HepG2 (cell line): ENCODE results near the gene NOP9. TPM values are rescaled to one million over a fixed set of nuclear protein-coding genes. Genes with fewer than 3 reads are reported as not detected.
A peak's percentile ranks its signal among the peaks of the same experiment; 100 is the strongest.

Experiments used
- ATAC-seq: fragments of 200-7000 bp; cut with Tn5 transposase; 3 replicates; pipeline ENCODE4 v1.9.1; 2020; ENCODE audit warnings: mild to moderate bottlenecking, moderate library complexity
- BruUV-seq: library from RNA; stranded (reverse); fragments of 400-500 nt; replicated peaks from 2 replicates; lab custom pipeline; 2021; lab: Mats Ljungman, UMichigan
- CTCF ChIA-PET: fragments of 300-600 bp; formaldehyde crosslinking; extraction: SDS; loops from one replicate; lab custom pipeline; 2021; ENCODE audit warnings: low total read pairs, inconsistent platforms, low intra/inter-chr PET ratio; lab: Yijun Ruan, JAX
- POLR2A ChIA-PET: fragments of 350-600 bp; sonication (Branson Sonifier 250); formaldehyde crosslinking; loops from one replicate; lab custom pipeline; 2020; ENCODE audit warnings: antibody characterized with exemption, inconsistent platforms; lab: Yijun Ruan, JAX
- DNase-seq: peaks from one replicate; pipeline ENCODE4 v3.0.0-alpha.2; 2015; ENCODE audit warnings: low spot score
- FAIRE-seq: peaks from 3 replicates; lab custom pipeline; 2011; peaks lifted over from hg19 to GRCh38; lab: Jason Lieb, UNC
- H2AFZ ChIP-seq: one replicate; pipeline ENCODE4 v1.6.1; 2011; ENCODE audit warnings: low read length, inconsistent platforms
- H3K27ac ChIP-seq: fragments of 300-600 bp; 3 replicates; pipeline ENCODE4 v1.8.0; 2011; ENCODE audit warnings: mixed run types, mild to moderate bottlenecking, mixed read lengths, low read length, inconsistent platforms; ENCODE audit not compliant: insufficient read depth; ENCODE audit errors: extremely low read length
- H3K27me3 ChIP-seq, 2 experiments: fragments of 200-600 bp in 1 of 2; 2 replicates in 1 of 2; 3 replicates in 1 of 2; pipeline versions ENCODE4 v1.6.0 to v1.8.0; 2011; ENCODE audit warnings: low read length in 2 of 2, mild to moderate bottlenecking in 2 of 2, moderate library complexity in 2 of 2, inconsistent platforms in 1 of 2; ENCODE audit not compliant: insufficient read depth in 2 of 2, control insufficient read depth in 1 of 2
- H3K36me3 ChIP-seq, 2 experiments: fragments of 200-600 bp in 1 of 2; replicated peaks in 1 of 2; 2 replicates in 1 of 2; 3 replicates in 1 of 2; pipeline versions ENCODE4 v1.5.1 to v1.8.0; 2011; ENCODE audit warnings: low read length in 2 of 2, inconsistent platforms in 1 of 2; ENCODE audit not compliant: insufficient read depth in 2 of 2, control insufficient read depth in 1 of 2
- H3K4me1 ChIP-seq: 2 replicates; pipeline ENCODE4 v1.5.1; 2012; ENCODE audit warnings: low read length, inconsistent platforms; ENCODE audit not compliant: insufficient read depth
- H3K4me2 ChIP-seq: 2 replicates; pipeline ENCODE4 v1.6.0; 2011; ENCODE audit warnings: low read depth, low read length, inconsistent platforms
- H3K4me3 ChIP-seq, 3 experiments: fragments of 200-600 bp in 1 of 3; sonication (generic), shearing (Covaris generic) in 1 of 3; replicated peaks in 1 of 3; 2 replicates each; pipeline ENCODE4 v1.5.1; 2011 to 2016; ENCODE audit warnings: low read length in 3 of 3, inconsistent platforms in 2 of 3, low read depth in 2 of 3, mild to moderate bottlenecking in 2 of 3, control low read depth in 1 of 3, mixed read lengths in 1 of 3; ENCODE audit not compliant: insufficient read depth in 1 of 3
- H3K79me2 ChIP-seq: one replicate; pipeline ENCODE4 v1.6.1; 2011; ENCODE audit warnings: low read length, inconsistent platforms; ENCODE audit not compliant: insufficient read depth
- H3K9ac ChIP-seq: 2 replicates; pipeline ENCODE4 v1.6.0; 2011; ENCODE audit warnings: mild to moderate bottlenecking, low read depth, low read length, inconsistent platforms; ENCODE audit not compliant: insufficient read depth
- H3K9me3 ChIP-seq: 2 replicates; pipeline ENCODE4 v1.5.1; 2012; ENCODE audit warnings: mild to moderate bottlenecking, low read length
- H4K20me1 ChIP-seq: 2 replicates; pipeline ENCODE4 v1.6.0; 2011; ENCODE audit warnings: inconsistent platforms, mild to moderate bottlenecking, low read length, moderate library complexity; ENCODE audit not compliant: insufficient read depth
- CEBPG ChIP-seq: IDR thresholded peaks from 2 replicates; pipeline ENCODE4 v1.6.1; 2016
- EED ChIP-seq: sonication (generic); formaldehyde crosslinking; IDR thresholded peaks from 2 replicates; pipeline ENCODE4 v1.5.0; 2020; ENCODE audit warnings: mild to moderate bottlenecking, missing genetic modification reagents
- ESRRA ChIP-seq: sonication (generic); formaldehyde crosslinking; IDR thresholded peaks from 2 replicates; pipeline ENCODE4 v1.5.1; 2020; ENCODE audit warnings: mild to moderate bottlenecking, low read depth, missing genetic modification reagents
- JARID2 ChIP-seq: sonication (generic); formaldehyde crosslinking; IDR thresholded peaks from 2 replicates; pipeline ENCODE4 v1.8.1; 2023; ENCODE audit warnings: missing genetic modification reagents, inconsistent platforms; ENCODE audit not compliant: insufficient replicate concordance
- NR1H2 ChIP-seq: sonication (generic); formaldehyde crosslinking; IDR thresholded peaks from 2 replicates; pipeline ENCODE4 v1.8.1; 2022; ENCODE audit warnings: low read depth, missing genetic modification reagents, borderline replicate concordance
- POGK ChIP-seq: sonication (generic); formaldehyde crosslinking; conservative IDR thresholded peaks from 2 replicates; pipeline ENCODE4 v1.8.0; 2022; ENCODE audit warnings: mild to moderate bottlenecking, moderate library complexity, missing genetic modification reagents
- RFX3 ChIP-seq: IDR thresholded peaks from 2 replicates; pipeline ENCODE4 v1.6.1; 2016; ENCODE audit warnings: missing biosample characterization, missing genetic modification reagents
- TFDP2 ChIP-seq: sonication (generic); formaldehyde crosslinking; IDR thresholded peaks from 2 replicates; pipeline ENCODE4 v1.4.0; 2020; ENCODE audit warnings: missing genetic modification reagents
- YEATS2 ChIP-seq: sonication (generic); formaldehyde crosslinking; IDR thresholded peaks from 2 replicates; pipeline ENCODE4 v1.4.0; 2020; ENCODE audit warnings: missing genetic modification reagents, borderline replicate concordance
- ZFAT ChIP-seq: sonication (generic); formaldehyde crosslinking; conservative IDR thresholded peaks from 2 replicates; pipeline ENCODE4 v1.8.1; 2023; ENCODE audit warnings: missing genetic modification reagents, inconsistent platforms
- ZNF224 ChIP-seq: sonication (generic); formaldehyde crosslinking; IDR thresholded peaks from 2 replicates; pipeline ENCODE4 v1.5.0; 2020; ENCODE audit warnings: mild to moderate bottlenecking, missing genetic modification reagents
- ZNF282 ChIP-seq: fragments of 450-650 bp; IDR thresholded peaks from 2 replicates; pipeline ENCODE4 v1.6.1; 2018; ENCODE audit not compliant: partially characterized antibody
- ZNF367 ChIP-seq: sonication (generic); formaldehyde crosslinking; IDR thresholded peaks from 2 replicates; pipeline ENCODE4 v1.4.0; 2020; ENCODE audit warnings: missing genetic modification reagents, borderline replicate concordance
- ZNF687 ChIP-seq: sonication (generic); formaldehyde crosslinking; IDR thresholded peaks from 2 replicates; pipeline ENCODE4 v1.5.1; 2020; ENCODE audit warnings: mild to moderate bottlenecking, missing genetic modification reagents, moderate library complexity
- WGBS: methylation state at CpG from one replicate; pipeline ENCODE4 v1.1.6; 2017; ENCODE audit warnings: low lambda C conversion rate; 5-methylcytosine and 5-hydroxymethylcytosine counted together
- in situ Hi-C: cut with HindIII; loops from 2 replicates; pipeline ENCODE4 v1.10.0; 2017; ENCODE audit warnings: low pct_unique_long_range_greater_than_20kb; ENCODE audit not compliant: extremely low pct_ligation_motif_present
- intact Hi-C: fragments of 100-400 bp; cut with micrococcal nuclease; formaldehyde crosslinking; loops from one replicate; pipeline ENCODE4 v1.10.0; 2022; ENCODE audit not compliant: unreplicated experiment
- polyA plus RNA-seq, 8 experiments: library from polyadenylated mRNA; depleted of rRNA in 3 of 8; stranded (reverse) in 7 of 8; unstranded in 1 of 8; fragments of >200 nt; fragmentation: Illumina TruSeq in 4 of 8; extraction: Trizol in 4 of 8; gene quantifications; 2 replicates each; pipeline versions ENCODE4 v1.2.1 to v1.2.3, GENCODE V29; 2011 to 2016; ENCODE audit warnings: low read depth in 4 of 8, missing spikeins in 1 of 8, mixed read lengths in 1 of 8; ENCODE audit not compliant: insufficient read depth in 1 of 8
- total RNA-seq, 5 experiments: library from RNA; depleted of rRNA; stranded (reverse); fragments of >200 nt; fragmentation: Illumina TruSeq; extraction: Trizol; gene quantifications; 2 replicates each; pipeline ENCODE4 v1.2.3, GENCODE V29; 2016; ENCODE audit warnings: low read depth in 1 of 5

NOP9 gene
- total and polyA plus RNA-seq, 2 of the 13 experiments (the other 11 are each of a cell fraction or from before 2014, with no cell fraction given) = 24.5 to 61.6 TPM

- TF ChIP-seq TFDP2 (CRISPR knock-in tag) (0 out of 2 replicates have a peak, but pooled peaks have one; percentile 40), EED (peak; percentile 99; the same call in 1 of the 2 replicates), JARID2 (no peak), POGK (CRISPR knock-in tag) (peak; percentile 51; the same call in 1 of the 2 replicates)
Measured at GRCh38 chr14:24307156-24307574, 7.5 kb downstream of the NOP9 start (continued).

- peak within 1 kb of the TSS; percentile 81 for H2AFZ ChIP-seq
- ChIA-PET POLR2A (interaction anchor here (0.6 to 24.7 kb wide), 53 partner anchors 8 to 1005 kb away, joined by 3 to 850 read pairs (median 6); partner anchors contain the start of genes BCL2L2, CBLN3, CHMP4A and DCAF11), CTCF (interaction anchor here (0.6 to 3.4 kb wide), 7 partner anchors 8 to 742 kb away, joined by 3 to 45 read pairs (median 6); partner anchors contain the start of genes DHRS1, MDP1, NOP9 and TINF2)
- H3K4me2 ChIP-seq = peak within 1 kb of the TSS; percentile 92
- peak; percentile 91 for ATAC-seq
- in situ Hi-C loops = no loop called here
- DNase-seq = peak; percentile 99
- H3K27me3 ChIP-seq = no peaks in the 10 kb centered on the region; a peak in 1 of 5 replicates
- H3K9me3 ChIP-seq = no peaks in the 10 kb centered on the region
- peak within 1 kb of the TSS; percentile 86 for H3K9ac ChIP-seq
- no peaks in the 10 kb centered on the region for H4K20me1 ChIP-seq
- H3K4me3 ChIP-seq = peak within 1 kb of the TSS; percentile 44 to 73 (median 56)
- H3K36me3 ChIP-seq = peaks cover 36 to 43% of the 10 kb centered on the region in 2 experiments
- peaks cover 48% of the 10 kb centered on the region for H3K4me1 ChIP-seq
- peak within 1 kb of the TSS; percentile 90 for H3K27ac ChIP-seq
- 4% methylated on average over 6 of the region's 6 CpGs for WGBS
- peak; percentile 99 for FAIRE-seq
- intact Hi-C loops = loop anchor here (1.0 to 2.0 kb wide), 2 partner anchors 8 to 65 kb away; partner anchors contain the start of genes DHRS1, NOP9 and TINF2
- H3K79me2 ChIP-seq = peaks cover 9% of the 10 kb centered on the region
- BruUV-seq = no TSS peak
- TF ChIP-seq CEBPG (CRISPR knock-in tag) = peak; percentile 71
- TF ChIP-seq YEATS2 (CRISPR knock-in tag) = peak; percentile 93
- TF ChIP-seq ZNF282 = no peak
- TF ChIP-seq ZNF367 (CRISPR knock-in tag) = no peak
- no peak for TF ChIP-seq RFX3 (CRISPR knock-in tag)
- TF ChIP-seq NR1H2 (CRISPR knock-in tag) = no peak
- peak; percentile 86 for TF ChIP-seq ZNF224 (CRISPR knock-in tag)
- peak; percentile 96 for TF ChIP-seq ESRRA (CRISPR knock-in tag)
- TF ChIP-seq ZNF687 (CRISPR knock-in tag) = peak; percentile 75; the same call in 1 of the 2 replicates
- TF ChIP-seq ZFAT = no peak
Measured at GRCh38 chr14:24307575-24308341, 8.1 kb downstream of the NOP9 start, which contains the start of gene CIDEB. CIDEB (minus strand) TSS chr14:24307977; CDS start chr14:24307858, 119 bp downstream.
